GM23248 (cell line): Measurements from ENCODE around the gene SLC7A1.

Experiments
- EZH2 ChIP-seq: fragments of 200-600 bp; sonication (generic); IDR thresholded peaks from 2 replicates; pipeline ENCODE4 v1.6.1; 2018; ENCODE audit warnings: antibody characterized with exemption, mild to moderate bottlenecking; ENCODE audit not compliant: insufficient read depth, poor library complexity, severe bottlenecking
- EZH2phosphoT487 ChIP-seq: fragments of 200-600 bp; sonication (generic); IDR thresholded peaks from 2 replicates; pipeline ENCODE4 v1.6.1; 2018; ENCODE audit warnings: antibody characterized with exemption, moderate library complexity, mild to moderate bottlenecking, low read depth; ENCODE audit not compliant: insufficient read depth

DNA sequence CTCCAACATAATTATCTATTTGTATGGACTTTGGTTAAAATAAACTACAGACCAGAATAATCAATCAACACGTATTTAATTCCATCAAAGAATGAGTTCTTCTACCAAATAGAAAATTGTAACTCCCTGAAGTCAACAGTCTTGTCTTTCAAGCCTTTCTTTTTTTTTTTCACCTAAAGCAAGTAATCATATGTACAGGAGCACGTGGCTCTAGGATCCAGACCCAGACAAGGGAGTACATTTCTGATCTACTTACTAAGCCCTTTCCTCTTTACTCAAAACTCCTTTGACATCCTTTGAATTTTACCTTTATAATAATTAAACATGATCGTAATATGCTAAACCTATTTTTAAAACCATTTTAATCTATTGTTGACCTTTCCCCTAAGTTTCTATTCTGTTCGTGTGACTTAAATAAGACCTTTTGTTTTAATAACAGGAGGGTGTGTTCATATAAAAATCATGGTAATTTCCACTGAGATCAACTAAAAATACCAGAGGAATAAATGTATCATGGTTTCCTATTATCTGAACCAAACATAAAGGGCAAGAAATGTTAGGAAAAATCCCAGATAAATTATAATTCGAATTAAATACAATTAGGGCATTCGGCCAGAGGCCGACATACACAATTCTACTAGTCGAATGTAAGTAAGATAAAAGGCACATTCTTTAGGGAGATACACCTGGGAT is 1.7 kb downstream of the SLC7A1 start:
- TF ChIP-seq EZH2 = no peak
- TF ChIP-seq EZH2phosphoT487 = no peak
